Activated T-cell treated with anti-CD3 and anti-CD28 coated beads, Interleukin-2, amount 50 U/mL, for 4 hours (primary cell): Measurements from ENCODE around the gene FOXP3. TPM values are rescaled to one million over a fixed set of nuclear protein-coding genes. Genes with fewer than 3 reads are reported as not detected.
"Not testable (repeated sequence)": the region's sequence is repeated elsewhere in the genome, so short reads cannot be mapped to it uniquely, and the experiment has no call there.

Experiments used
- ATAC-seq, 2 donors: fragments of 200-7000 bp; cut with Tn5 transposase; one replicate each; pipeline ENCODE4 v1.10.0; 2021
- DNase-seq: peaks from one replicate; pipeline ENCODE4 v3.0.0-alpha.2; 2020
- H3K27me3 Mint-ChIP-seq: one replicate; pipeline ENCODE4 v1.8.0; 2021; ENCODE audit warnings: low read depth, mixed read lengths
- H3K36me3 Mint-ChIP-seq: one replicate; pipeline ENCODE4 v1.8.0; 2022; ENCODE audit warnings: mixed read lengths; ENCODE audit not compliant: insufficient read depth
- H3K4me1 Mint-ChIP-seq: one replicate; pipeline ENCODE4 v1.8.0; 2021; ENCODE audit warnings: low read depth, mixed read lengths
- H3K4me3 Mint-ChIP-seq: one replicate; pipeline ENCODE4 v1.8.0; 2021; ENCODE audit warnings: mild to moderate bottlenecking, moderate library complexity, mixed read lengths
- H3K9me3 Mint-ChIP-seq: one replicate; pipeline ENCODE4 v1.8.0; 2021; ENCODE audit warnings: mixed read lengths
- total RNA-seq, 3 donors: library from RNA; stranded (reverse); gene quantifications; one replicate each; pipeline ENCODE4 v1.2.1, GENCODE V29; 2021

The FOXP3 gene, protein sequence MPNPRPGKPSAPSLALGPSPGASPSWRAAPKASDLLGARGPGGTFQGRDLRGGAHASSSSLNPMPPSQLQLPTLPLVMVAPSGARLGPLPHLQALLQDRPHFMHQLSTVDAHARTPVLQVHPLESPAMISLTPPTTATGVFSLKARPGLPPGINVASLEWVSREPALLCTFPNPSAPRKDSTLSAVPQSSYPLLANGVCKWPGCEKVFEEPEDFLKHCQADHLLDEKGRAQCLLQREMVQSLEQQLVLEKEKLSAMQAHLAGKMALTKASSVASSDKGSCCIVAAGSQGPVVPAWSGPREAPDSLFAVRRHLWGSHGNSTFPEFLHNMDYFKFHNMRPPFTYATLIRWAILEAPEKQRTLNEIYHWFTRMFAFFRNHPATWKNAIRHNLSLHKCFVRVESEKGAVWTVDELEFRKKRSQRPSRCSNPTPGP
- 10 to 100 TPM; 14.7 to 18.5 (median 16.1) TPM for total RNA-seq

DNA sequence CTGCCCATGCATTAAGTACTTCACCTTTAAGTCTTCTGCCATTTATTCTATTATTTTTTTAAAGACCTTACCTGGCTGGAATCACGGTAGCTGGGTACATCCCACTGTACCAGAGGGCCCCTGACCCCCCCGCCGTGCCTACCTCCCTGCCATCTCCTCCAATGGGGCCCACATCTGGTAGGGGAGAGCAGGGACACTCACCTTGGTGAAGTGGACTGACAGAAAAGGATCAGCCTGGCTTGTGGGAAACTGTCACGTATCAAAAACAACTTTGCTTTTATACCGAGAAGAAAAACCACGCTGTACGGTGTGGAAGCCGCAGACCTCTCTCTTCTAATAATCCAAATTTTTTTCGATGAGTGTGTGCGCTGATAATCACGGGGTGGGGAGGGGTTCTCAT is at the start of gene FOXP3:
FOXP3 (minus strand) TSS at position 251 of the 400 bp plus-strand sequence. CDS start 6,205 bp downstream, outside the sequence.
- Mint-ChIP-seq H3K4me3 (peak within 1 kb of the TSS; percentile 75), H3K4me1 (peaks cover 33% of the 10 kb centered on the region), H3K36me3 (no peaks in the 10 kb centered on the region), H3K9me3 (no peaks in the 10 kb centered on the region), H3K27me3 (no peaks in the 10 kb centered on the region)
- ATAC-seq (no peak), DNase-seq (no peak)

DNA sequence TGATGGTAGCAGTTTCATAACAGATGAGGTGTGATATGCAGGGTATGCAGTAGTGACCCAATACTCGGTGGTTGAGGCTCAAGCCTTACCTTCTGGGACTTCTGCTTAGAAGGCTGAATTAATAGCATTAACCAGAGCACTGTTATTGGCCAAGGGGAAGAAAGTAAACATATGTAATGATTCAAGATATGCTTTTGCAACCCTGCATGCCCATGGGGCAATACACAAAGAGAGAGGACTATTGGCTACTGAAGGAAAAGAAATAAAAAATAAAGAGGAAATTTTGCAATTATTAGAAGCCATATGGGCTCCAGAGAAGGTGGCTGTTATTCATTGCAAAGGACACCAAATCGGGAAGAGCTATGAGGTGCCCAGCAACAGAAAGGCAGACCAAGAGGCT is 47.7 kb upstream of the FOXP3 start:
- Mint-ChIP-seq H3K36me3 (no peaks in the 10 kb centered on the region), H3K9me3 (no peaks in the 10 kb centered on the region), H3K4me1 (peaks cover 20% of the 10 kb centered on the region), H3K27me3 (no peaks in the 10 kb centered on the region), H3K4me3 (no peak overlapping the region)
- no peak for ATAC-seq
- DNase-seq: no peak

DNA sequence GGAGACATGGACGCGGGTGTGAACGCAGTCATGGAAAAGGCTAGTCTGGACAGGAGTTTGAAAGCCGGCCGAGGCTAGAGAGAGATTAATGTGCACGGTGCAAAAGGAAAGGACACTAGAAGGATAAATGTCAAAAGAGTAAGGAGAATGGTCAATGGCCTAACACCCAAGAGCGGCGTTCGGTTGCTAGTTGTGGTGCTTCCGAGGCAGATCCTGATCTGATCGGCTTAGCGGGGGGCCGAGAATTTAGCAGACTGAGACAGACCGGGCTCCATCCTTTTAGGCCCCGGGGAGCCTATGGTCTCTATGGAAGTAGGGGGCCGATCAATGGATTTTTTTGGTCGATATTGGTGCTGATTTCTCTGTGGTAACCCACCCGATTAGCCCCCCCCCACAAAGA is 45.9 kb upstream of the FOXP3 start:
- H3K36me3 Mint-ChIP-seq: no peaks in the 10 kb centered on the region
- H3K27me3 Mint-ChIP-seq: no peaks in the 10 kb centered on the region
- ATAC-seq: no peak
- DNase-seq: no peak
- H3K4me1 Mint-ChIP-seq: peaks cover 20% of the 10 kb centered on the region
- no peak overlapping the region for H3K4me3 Mint-ChIP-seq
- H3K9me3 Mint-ChIP-seq: no peaks in the 10 kb centered on the region

- Mint-ChIP-seq H3K4me1 (peaks cover 20% of the 10 kb centered on the region), H3K36me3 (no peaks in the 10 kb centered on the region), H3K4me3 (peak overlapping the region; percentile 75), H3K27me3 (no peaks in the 10 kb centered on the region), H3K9me3 (no peaks in the 10 kb centered on the region)
- DNase-seq (no peak), ATAC-seq (peak; percentile 55 to 72)
These were observed 45.0 kb upstream of the FOXP3 start for GRCh38 chrX:49309401-49309981.

DNA sequence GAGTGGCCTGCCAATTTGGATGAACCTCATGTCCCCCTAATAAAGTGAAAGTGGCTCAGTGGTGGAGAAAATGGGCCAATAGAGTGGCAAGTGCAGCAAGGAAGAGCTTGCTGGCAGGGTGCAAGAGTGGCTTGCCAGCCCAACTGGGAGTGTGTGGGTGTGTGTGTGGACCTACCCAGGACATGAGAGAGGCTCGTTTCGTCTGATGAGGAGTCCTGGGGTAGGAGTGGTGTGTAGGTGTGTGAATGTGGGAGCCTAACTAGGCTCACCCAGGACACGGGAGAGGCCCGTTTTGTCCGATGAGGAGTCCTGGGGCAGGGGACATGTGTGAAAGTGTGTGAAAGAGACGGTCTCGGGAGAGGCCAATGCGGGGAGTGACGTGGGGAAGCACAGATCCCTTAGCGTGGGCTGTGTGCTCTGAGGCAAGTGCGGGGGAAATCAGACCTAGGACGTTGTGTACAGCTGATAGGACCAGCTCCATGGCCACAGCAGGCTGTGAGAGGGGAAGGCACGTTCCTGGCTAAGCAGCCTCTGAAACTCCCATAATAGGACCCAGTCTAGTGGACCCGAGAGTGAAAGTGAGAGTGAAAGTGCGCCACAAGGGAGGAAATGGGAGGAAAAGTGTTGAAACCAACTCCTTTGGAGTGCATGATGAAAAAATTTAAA is 44.2 kb upstream of the FOXP3 start:
- ATAC-seq (peak; percentile 69 to 74), DNase-seq (peak; percentile 12)
- Mint-ChIP-seq H3K9me3 (no peaks in the 10 kb centered on the region), H3K4me3 (peak overlapping the region; percentile 75), H3K27me3 (no peaks in the 10 kb centered on the region), H3K4me1 (peaks cover 20% of the 10 kb centered on the region), H3K36me3 (no peaks in the 10 kb centered on the region)

GRCh38 chrX:49307775-49308174 is 43.3 kb upstream of the FOXP3 start:
- H3K9me3 Mint-ChIP-seq, H3K4me3 Mint-ChIP-seq, ATAC-seq: not testable (repeated sequence)

DNA sequence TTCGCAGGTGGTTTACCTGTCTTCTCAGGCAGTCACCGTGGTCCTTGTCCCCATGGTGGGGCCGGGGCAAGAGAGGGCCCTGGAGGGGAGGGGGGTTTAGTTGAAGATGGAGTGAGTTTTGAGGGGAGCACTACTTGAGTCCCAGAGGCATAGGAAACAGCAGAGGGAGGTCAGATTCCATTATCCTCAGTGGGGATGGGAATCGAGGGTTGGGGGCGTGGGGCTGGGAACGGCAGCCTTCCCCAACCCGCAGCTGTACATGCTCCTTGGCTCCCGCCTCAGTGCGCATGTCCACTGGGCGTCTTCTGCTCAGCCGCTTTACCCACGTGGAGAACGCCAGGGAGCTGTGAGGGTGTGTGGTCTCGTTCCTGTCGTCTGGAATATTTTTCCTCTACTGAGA is 38.8 kb upstream of the FOXP3 start, which contains the start of gene GAGE10:
GAGE10 (plus strand) TSS at position 301 of the 400 bp plus-strand sequence. CDS start 1,214 bp downstream, outside the sequence.
- Mint-ChIP-seq H3K27me3 (no peaks in the 10 kb centered on the region), H3K4me1 (peaks cover under 1% of the 10 kb centered on the region), H3K4me3 (no peak within 1 kb of the TSS), H3K9me3 (no peaks in the 10 kb centered on the region), H3K36me3 (no peaks in the 10 kb centered on the region)
- ATAC-seq (no peak), DNase-seq (no peak)

More at GRCh38 chrX:49307775-49308174, 43.3 kb upstream of the FOXP3 start:
- DNase-seq, H3K36me3 Mint-ChIP-seq, H3K27me3 Mint-ChIP-seq: not testable (repeated sequence)
- peaks cover 20% of the 10 kb centered on the region for H3K4me1 Mint-ChIP-seq

GRCh38 chrX:49300703-49301102 is 36.2 kb upstream of the FOXP3 start:
- H3K4me3 Mint-ChIP-seq: no peak overlapping the region
- DNase-seq (no peak), ATAC-seq (no peak)
- no peaks in the 10 kb centered on the region for H3K36me3 Mint-ChIP-seq
- H3K27me3 Mint-ChIP-seq: no peaks in the 10 kb centered on the region
- H3K9me3 Mint-ChIP-seq: no peaks in the 10 kb centered on the region
- H3K4me1 Mint-ChIP-seq: no peaks in the 10 kb centered on the region

- not testable (repeated sequence) for H3K4me3 Mint-ChIP-seq, ATAC-seq, H3K27me3 Mint-ChIP-seq, H3K36me3 Mint-ChIP-seq, DNase-seq, H3K9me3 Mint-ChIP-seq, H3K4me1 Mint-ChIP-seq
These were observed 34.8 kb upstream of the FOXP3 start for GRCh38 chrX:49299293-49299692.

- peaks cover 31% of the 10 kb centered on the region for H3K4me1 Mint-ChIP-seq
- ATAC-seq: peak; percentile 55 to 58
- H3K36me3 Mint-ChIP-seq: no peaks in the 10 kb centered on the region
- H3K9me3 Mint-ChIP-seq: no peaks in the 10 kb centered on the region
- no peak for DNase-seq
- H3K4me3 Mint-ChIP-seq: no peak overlapping the region
- no peaks in the 10 kb centered on the region for H3K27me3 Mint-ChIP-seq
These were observed 28.2 kb upstream of the FOXP3 start for GRCh38 chrX:49292400-49293362.

DNA sequence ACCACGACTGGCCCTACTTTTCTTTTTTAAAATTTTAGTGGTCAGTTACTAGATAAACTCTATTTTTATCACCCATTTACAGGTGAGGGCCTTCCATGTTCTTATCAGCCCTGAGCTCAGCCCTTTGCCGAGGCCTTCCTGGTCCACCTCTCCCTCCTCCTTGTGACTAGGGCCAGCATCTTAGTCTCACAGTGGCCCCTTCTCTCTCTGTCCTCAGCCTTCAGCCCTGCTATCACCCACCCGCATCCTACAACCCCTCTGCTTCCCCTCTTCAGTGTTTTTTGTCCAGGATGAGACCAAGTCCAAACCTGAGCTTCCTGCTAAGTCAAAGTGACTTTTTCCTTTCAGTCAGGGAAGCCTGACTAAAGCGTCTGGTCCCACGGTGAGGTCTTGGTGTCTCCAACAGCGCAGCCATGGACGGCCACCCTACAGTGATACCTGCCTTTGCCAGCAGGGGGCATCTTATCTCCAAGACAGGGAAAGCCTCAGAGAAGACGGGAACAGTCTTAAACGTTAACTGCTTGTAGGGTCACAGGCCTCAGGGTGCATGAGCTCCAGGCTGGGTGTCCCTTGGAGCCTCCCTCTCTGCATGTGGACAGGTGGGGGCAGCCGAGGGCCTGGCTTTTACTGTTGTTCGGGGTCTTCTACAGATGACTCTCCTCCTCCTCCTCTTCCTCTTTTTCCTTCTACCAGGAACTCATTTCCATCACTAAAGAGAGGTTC is 27.3 kb upstream of the FOXP3 start:
- Mint-ChIP-seq H3K27me3 (no peaks in the 10 kb centered on the region), H3K9me3 (no peaks in the 10 kb centered on the region), H3K4me1 (peaks cover 35% of the 10 kb centered on the region), H3K4me3 (no peak overlapping the region), H3K36me3 (no peaks in the 10 kb centered on the region)
- peak; percentile 66 for DNase-seq
- ATAC-seq: peak; percentile 77

GRCh38 chrX:49290215-49290614 is 25.7 kb upstream of the FOXP3 start:
- H3K4me1 Mint-ChIP-seq: peaks cover 35% of the 10 kb centered on the region
- H3K36me3 Mint-ChIP-seq: no peaks in the 10 kb centered on the region
- no peak for ATAC-seq
- H3K9me3 Mint-ChIP-seq: no peaks in the 10 kb centered on the region
- DNase-seq: no peak
- H3K4me3 Mint-ChIP-seq: no peak overlapping the region
- H3K27me3 Mint-ChIP-seq: no peaks in the 10 kb centered on the region

DNA sequence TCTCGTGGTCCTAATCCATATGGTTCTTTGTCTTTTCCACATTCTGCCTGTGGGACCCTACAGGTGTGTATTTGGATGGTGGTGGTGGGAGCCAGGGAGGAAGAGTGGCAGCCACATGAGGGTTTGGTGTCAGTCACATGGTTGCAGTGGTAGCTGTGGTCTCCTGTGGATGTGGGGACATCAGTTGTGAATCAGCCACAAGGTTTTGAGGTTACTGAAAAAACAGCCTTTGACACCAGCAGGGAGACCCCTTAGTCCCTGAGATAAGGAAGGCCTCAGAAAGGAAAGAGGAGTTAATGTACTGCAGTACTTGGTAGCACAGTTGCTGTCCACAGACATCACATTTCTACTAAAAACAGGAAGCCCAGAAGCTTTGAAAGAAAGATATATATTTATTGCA is 23.2 kb upstream of the FOXP3 start:
- no peaks in the 10 kb centered on the region for H3K27me3 Mint-ChIP-seq
- H3K4me3 Mint-ChIP-seq: no peak overlapping the region
- peaks cover 35% of the 10 kb centered on the region for H3K4me1 Mint-ChIP-seq
- no peaks in the 10 kb centered on the region for H3K36me3 Mint-ChIP-seq
- DNase-seq (no peak), ATAC-seq (no peak)
- no peaks in the 10 kb centered on the region for H3K9me3 Mint-ChIP-seq
